Colonic mucosa (tissue), 4 donors: Measurements from ENCODE around the gene ELOB. TPM values are rescaled to one million over a fixed set of nuclear protein-coding genes. Genes with fewer than 3 reads are reported as not detected.

Source experiments
- DNase-seq: peaks from one replicate; pipeline ENCODE4 v3.0.0-alpha.2; 2020
- H3K27ac ChIP-seq: fragments of 200-600 bp; one replicate; pipeline ENCODE4 v1.8.0; 2021
- H3K27me3 ChIP-seq: fragments of 200-600 bp; one replicate; pipeline ENCODE4 v1.8.0; 2021
- H3K36me3 ChIP-seq: fragments of 200-600 bp; one replicate; pipeline ENCODE4 v1.8.0; 2021
- H3K4me1 ChIP-seq: fragments of 200-600 bp; one replicate; pipeline ENCODE4 v1.8.0; 2021; ENCODE audit warnings: mild to moderate bottlenecking
- H3K4me3 ChIP-seq: fragments of 200-600 bp; one replicate; pipeline ENCODE4 v1.8.0; 2021
- H3K9ac ChIP-seq, 2 donors: one replicate each; pipeline ENCODE4 v1.7.0; 2013; ENCODE audit warnings: control low read depth in 2 of 2, low read depth in 2 of 2, low read length in 2 of 2
- H3K9me3 ChIP-seq: fragments of 200-600 bp; one replicate; pipeline ENCODE4 v1.8.0; 2021
- CTCF ChIP-seq: fragments of 200-600 bp; IDR thresholded peaks from one replicate; pipeline ENCODE4 v1.8.0; 2022; ENCODE audit warnings: antibody characterized with exemption, mild to moderate bottlenecking
- intact Hi-C: fragments of 100-400 bp; cut with DNase I; formaldehyde crosslinking; loops from one replicate; pipeline ENCODE4 v1.14.1; 2022
- total RNA-seq, 2 donors: library from RNA; stranded (reverse); fragmentation: NEBNext Ultra II Directional in 1 of 2; extraction: Animal tissue kit (Norgen Biotek cat#: 25700) in 1 of 2; gene quantifications; one replicate each; pipeline ENCODE4 v1.2.1, GENCODE V29; 2021
- donor health status: healthy.
- donor health status: DM: no; HTN: no; CAD: no.
- donor health status: DM: no; HTN: no; CAD: no.

Gene ELOB
- total RNA-seq, 2 donors from 2014 or later: 230 to 333 TPM

GRCh38 chr16:2775131-2775716 is 1.9 kb downstream of the ELOB start:
- peaks cover 13% of the 10 kb centered on the region for H3K4me1 ChIP-seq
- H3K9ac ChIP-seq: no peak overlapping the region
- TF ChIP-seq CTCF: no peak
- no peak for DNase-seq
- H3K9me3 ChIP-seq: no peaks in the 10 kb centered on the region
- no peak overlapping the region for H3K4me3 ChIP-seq
- intact Hi-C loops: no loop called here
- H3K27ac ChIP-seq: no peak overlapping the region
- peaks cover 11% of the 10 kb centered on the region for H3K36me3 ChIP-seq
- no peaks in the 10 kb centered on the region for H3K27me3 ChIP-seq

GRCh38 chr16:2774161-2774891 is 2.8 kb downstream of the ELOB start:
- no peaks in the 10 kb centered on the region for H3K9me3 ChIP-seq
- no peaks in the 10 kb centered on the region for H3K27me3 ChIP-seq
- TF ChIP-seq CTCF: no peak
- intact Hi-C loops: no loop called here
- DNase-seq: no peak
- no peak overlapping the region for H3K27ac ChIP-seq
- H3K4me1 ChIP-seq: peaks cover 19% of the 10 kb centered on the region
- H3K36me3 ChIP-seq: peaks cover 18% of the 10 kb centered on the region
- no peak overlapping the region for H3K4me3 ChIP-seq
- no peak overlapping the region for H3K9ac ChIP-seq

GRCh38 chr16:2773188-2773968 is 3.7 kb downstream of the ELOB start:
- Histone ChIP-seq H3K27me3 (no peaks in the 10 kb centered on the region), H3K9ac (no peak overlapping the region), H3K27ac (no peak overlapping the region), H3K36me3 (peaks cover 21% of the 10 kb centered on the region), H3K4me3 (no peak overlapping the region), H3K9me3 (no peaks in the 10 kb centered on the region), H3K4me1 (peaks cover 23% of the 10 kb centered on the region)
- intact Hi-C loops: no loop called here
- no peak for TF ChIP-seq CTCF
- DNase-seq: no peak

GRCh38 chr16:2771496-2772402 is 5.3 kb downstream of the ELOB start:
- intact Hi-C loops: no loop called here
- H3K9me3 ChIP-seq: no peaks in the 10 kb centered on the region
- no peaks in the 10 kb centered on the region for H3K27me3 ChIP-seq
- H3K36me3 ChIP-seq: peaks cover 32% of the 10 kb centered on the region
- H3K4me3 ChIP-seq: no peak overlapping the region
- peaks cover 23% of the 10 kb centered on the region for H3K4me1 ChIP-seq
- H3K9ac ChIP-seq: no peak overlapping the region
- H3K27ac ChIP-seq: no peak overlapping the region
- TF ChIP-seq CTCF: no peak
- no peak for DNase-seq
